IMR-90 (cell line): ENCODE data around the gene SCAF4. TPM values are rescaled to one million over a fixed set of nuclear protein-coding genes. Genes with fewer than 3 reads are reported as not detected.
A peak's percentile ranks its signal among the peaks of the same experiment; 100 is the strongest.

Experiments used
- ATAC-seq: fragments of 200-7000 bp; cut with Tn5 transposase; 2 replicates; pipeline ENCODE4 v1.9.1; 2020; ENCODE audit warnings: low read depth, mild to moderate bottlenecking, moderate library complexity
- BruUV-seq: library from RNA; stranded (reverse); fragments of 400-500 nt; replicated peaks from 2 replicates; lab custom pipeline; 2021; lab: Mats Ljungman, UMichigan
- CTCF ChIA-PET: fragments of 300-600 bp; formaldehyde crosslinking; extraction: SDS; loops from one replicate; lab custom pipeline; 2021; ENCODE audit warnings: antibody characterized with exemption; lab: Yijun Ruan, JAX
- POLR2A ChIA-PET: fragments of 300-600 bp; sonication (Branson Sonifier 250); formaldehyde crosslinking; loops from one replicate; lab custom pipeline; 2022; ENCODE audit warnings: antibody characterized with exemption; ENCODE audit not compliant: unreplicated experiment; lab: Charles Lee
- DNase-seq: peaks from one replicate; pipeline ENCODE4 v3.0.0; 2013
- H2AFZ ChIP-seq: replicated peaks from 2 replicates; pipeline ENCODE3; 2013; ENCODE audit warnings: low read length, mild to moderate bottlenecking; ENCODE audit not compliant: poor library complexity
- H2AK5ac ChIP-seq: 2 replicates; pipeline ENCODE4 v1.6.1; 2013; ENCODE audit warnings: low read depth, low read length, inconsistent platforms
- H2AK9ac ChIP-seq: replicated peaks from 2 replicates; pipeline ENCODE3; 2013; ENCODE audit warnings: mild to moderate bottlenecking, low read depth, low read length, moderate library complexity; ENCODE audit not compliant: poor library complexity
- H2BK120ac ChIP-seq: 2 replicates; pipeline ENCODE4 v1.6.1; 2013; ENCODE audit warnings: low read depth, low read length, inconsistent platforms
- H2BK15ac ChIP-seq: 3 replicates; pipeline ENCODE4 v1.6.1; 2013; ENCODE audit warnings: low read depth, low read length, inconsistent platforms
- H2BK20ac ChIP-seq: 2 replicates; pipeline ENCODE4 v1.6.1; 2013; ENCODE audit warnings: low read depth, mild to moderate bottlenecking, inconsistent platforms, low read length, moderate library complexity
- H2BK5ac ChIP-seq: 2 replicates; pipeline ENCODE4 v1.6.1; 2013; ENCODE audit warnings: mild to moderate bottlenecking, low read depth, low read length, inconsistent platforms; ENCODE audit not compliant: poor library complexity, severe bottlenecking
- H3K14ac ChIP-seq: replicated peaks from 2 replicates; pipeline ENCODE4 v1.6.1; 2013; ENCODE audit warnings: low read depth, low read length, inconsistent platforms
- H3K18ac ChIP-seq: 2 replicates; pipeline ENCODE4 v1.6.1; 2013; ENCODE audit warnings: low read depth, low read length, control low read depth
- H3K23ac ChIP-seq: 2 replicates; pipeline ENCODE4 v1.6.1; 2013; ENCODE audit warnings: low read depth, low read length, inconsistent platforms
- H3K27ac ChIP-seq: 2 replicates; pipeline ENCODE4 v1.5.1; 2013; ENCODE audit warnings: mild to moderate bottlenecking, control low read depth, low read length; ENCODE audit not compliant: insufficient read depth
- H3K27me3 ChIP-seq: 2 replicates; pipeline ENCODE4 v1.6.1; 2013; ENCODE audit warnings: low read length; ENCODE audit not compliant: control insufficient read depth, insufficient read depth
- H3K36me3 ChIP-seq: 2 replicates; pipeline ENCODE4 v1.6.1; 2013; ENCODE audit warnings: low read length, mixed read lengths; ENCODE audit not compliant: control insufficient read depth, insufficient read depth
- H3K4ac ChIP-seq: 2 replicates; pipeline ENCODE4 v1.6.1; 2013; ENCODE audit warnings: low read depth, low read length, inconsistent platforms
- H3K4me1 ChIP-seq: 2 replicates; pipeline ENCODE4 v1.6.1; 2013; ENCODE audit warnings: low read length, mixed read lengths; ENCODE audit not compliant: control insufficient read depth, insufficient read depth
- H3K4me2 ChIP-seq: 2 replicates; pipeline ENCODE4 v1.6.1; 2013; ENCODE audit warnings: low read depth, mild to moderate bottlenecking, control low read depth, low read length, moderate library complexity
- H3K4me3 ChIP-seq: 2 replicates; pipeline ENCODE4 v1.5.1; 2013; ENCODE audit warnings: low read depth, mild to moderate bottlenecking, control low read depth, low read length, moderate library complexity; ENCODE audit not compliant: insufficient read depth
- H3K56ac ChIP-seq: 2 replicates; pipeline ENCODE4 v1.6.1; 2013; ENCODE audit warnings: low read length, inconsistent platforms; ENCODE audit not compliant: insufficient read depth; ENCODE audit errors: extremely low read depth
- H3K79me1 ChIP-seq, 2 experiments: 2 replicates each; pipeline ENCODE4 v1.6.1; 2013; ENCODE audit warnings: low read length in 2 of 2, inconsistent platforms in 1 of 2, low read depth in 1 of 2
- H3K9ac ChIP-seq: 2 replicates; pipeline ENCODE4 v1.6.1; 2013; ENCODE audit warnings: low read depth, low read length, control low read depth
- H3K9me1 ChIP-seq: 2 replicates; pipeline ENCODE4 v1.6.1; 2013; ENCODE audit warnings: low read length, inconsistent platforms; ENCODE audit not compliant: insufficient read depth
- H3K9me3 ChIP-seq: 2 replicates; pipeline ENCODE4 v1.6.1; 2013; ENCODE audit warnings: low read length; ENCODE audit not compliant: control insufficient read depth, insufficient read depth
- H4K20me1 ChIP-seq: 2 replicates; pipeline ENCODE4 v1.6.1; 2013; ENCODE audit warnings: low read length, inconsistent platforms; ENCODE audit not compliant: insufficient read depth
- H4K5ac ChIP-seq: 2 replicates; pipeline ENCODE4 v1.6.1; 2013; ENCODE audit warnings: mild to moderate bottlenecking, low read depth, low read length, control low read depth
- H4K8ac ChIP-seq, 2 experiments: 2 replicates each; pipeline ENCODE4 v1.6.1; 2013; ENCODE audit warnings: low read depth in 2 of 2, low read length in 2 of 2, control low read depth in 1 of 2, inconsistent platforms in 1 of 2
- H4K91ac ChIP-seq: 2 replicates; pipeline ENCODE4 v1.6.1; 2013; ENCODE audit warnings: low read depth, low read length, inconsistent platforms; ENCODE audit not compliant: insufficient read depth
- CEBPB ChIP-seq: IDR thresholded peaks from 2 replicates; pipeline ENCODE4 v1.6.1; 2012; ENCODE audit warnings: low read depth, low read length, improper control_type of control experiment
- CHD1 ChIP-seq: IDR thresholded peaks from 2 replicates; pipeline ENCODE4 v1.6.1; 2012; ENCODE audit warnings: low read depth, low read length, improper control_type of control experiment
- CTCF ChIP-seq: conservative IDR thresholded peaks from 2 replicates; pipeline ENCODE4 v1.5.1; 2012; ENCODE audit warnings: mild to moderate bottlenecking, low read depth, low read length, improper control_type of control experiment
- FOS ChIP-seq: fragments of 150-350 bp; IDR thresholded peaks from 2 replicates; pipeline ENCODE4 v1.6.1; 2016; ENCODE audit warnings: low read depth, low read length
- MAFK ChIP-seq: IDR thresholded peaks from 2 replicates; pipeline ENCODE4 v1.6.1; 2012; ENCODE audit warnings: low read depth, low read length, improper control_type of control experiment
- MAZ ChIP-seq: IDR thresholded peaks from 2 replicates; pipeline ENCODE4 v1.6.1; 2012; ENCODE audit warnings: low read depth, mild to moderate bottlenecking, low read length, improper control_type of control experiment, moderate library complexity, borderline replicate concordance
- MXI1 ChIP-seq: IDR thresholded peaks from 2 replicates; pipeline ENCODE4 v1.6.1; 2012; ENCODE audit warnings: low read depth, mild to moderate bottlenecking, low read length, moderate library complexity, borderline replicate concordance
- NFE2L2 ChIP-seq: fragments of 150-350 bp; IDR thresholded peaks from 2 replicates; pipeline ENCODE4 v1.6.1; 2016; ENCODE audit warnings: low read depth, mild to moderate bottlenecking, low read length
- POLR2A ChIP-seq: IDR thresholded peaks from 2 replicates; pipeline ENCODE4 v1.6.1; 2012; ENCODE audit warnings: mild to moderate bottlenecking, low read depth, low read length
- RAD21 ChIP-seq: IDR thresholded peaks from 2 replicates; pipeline ENCODE4 v1.6.1; 2012; ENCODE audit warnings: low read length, improper control_type of control experiment
- RCOR1 ChIP-seq: IDR thresholded peaks from 2 replicates; pipeline ENCODE4 v1.6.1; 2012; ENCODE audit warnings: mild to moderate bottlenecking, low read length, improper control_type of control experiment; ENCODE audit not compliant: insufficient replicate concordance
- RFX5 ChIP-seq: IDR thresholded peaks from 2 replicates; pipeline ENCODE4 v1.8.0; 2012; ENCODE audit warnings: low read depth, mild to moderate bottlenecking, low read length, moderate library complexity
- SMC3 ChIP-seq: fragments of 150-350 bp; IDR thresholded peaks from 2 replicates; pipeline ENCODE4 v1.6.1; 2016; ENCODE audit warnings: low read depth, mild to moderate bottlenecking, antibody characterized with exemption, low read length, moderate library complexity
- WGBS, 2 experiments: methylation state at CpG; one replicate each; pipeline versions ENCODE4 v1.1.5 to v1.1.7; 2013; ENCODE audit warnings: missing lambda C conversion rate in 2 of 2; ENCODE audit not compliant: insufficient read length in 1 of 2; ENCODE audit errors: extremely low coverage in 2 of 2; 5-methylcytosine and 5-hydroxymethylcytosine counted together
- dilution Hi-C: fragments of 300-500 bp; cut with HindIII; formaldehyde crosslinking; loops from one replicate; pipeline ENCODE4 v1.14.3; 2018; ENCODE audit warnings: low sequenced_read_pairs; ENCODE audit not compliant: unreplicated experiment
- in situ Hi-C: fragments of 300-500 bp; cut with MboI; formaldehyde crosslinking; loops from 3 replicates; pipeline ENCODE4 v1.14.3; 2019; ENCODE audit warnings: low sequenced_read_pairs, inconsistent platforms, mixed read lengths
- intact Hi-C: fragments of 100-400 bp; cut with micrococcal nuclease; formaldehyde crosslinking; loops from 2 replicates; pipeline ENCODE4 v1.10.0; 2022
- polyA plus RNA-seq, 3 experiments: library from polyadenylated mRNA; depleted of rRNA; stranded (reverse); fragments of >200 nt; gene quantifications; 2 replicates each; pipeline ENCODE4 v1.2.3, GENCODE V29; 2012; ENCODE audit warnings: low replicate concordance in 1 of 3
- total RNA-seq: library from RNA; depleted of rRNA; stranded (reverse); fragments of >200 nt; gene quantifications from 2 replicates; pipeline ENCODE4 v1.2.3, GENCODE V29; 2012
- TF ChIP-seq, protein P1 (sequence below): fragments of 150-350 bp; IDR thresholded peaks from 2 replicates; pipeline ENCODE4 v1.6.1; 2016; ENCODE audit warnings: low read depth, mild to moderate bottlenecking, low read length, moderate library complexity, borderline replicate concordance
- TF ChIP-seq, protein P2 (sequence below): fragments of 150-350 bp; IDR thresholded peaks from 2 replicates; pipeline ENCODE4 v1.6.1; 2017; ENCODE audit warnings: mild to moderate bottlenecking, antibody characterized with exemption, low read length, low read depth

SCAF4 gene
- total and polyA plus RNA-seq, 2 of the 4 experiments (the other 2 are of a cell fraction), result 2.7 to 12.1 TPM

- H2BK120ac ChIP-seq, result no peak overlapping the region
- ATAC-seq, result no peak
- H2BK15ac ChIP-seq, result no peak overlapping the region
- no peak overlapping the region for H2AK9ac ChIP-seq
- no peaks in the 10 kb centered on the region for H3K27me3 ChIP-seq
- no peak overlapping the region for H3K23ac ChIP-seq
- no peak overlapping the region for H3K27ac ChIP-seq
- H3K4ac ChIP-seq, result no peak overlapping the region
- H3K14ac ChIP-seq, result no peak overlapping the region
- H4K91ac ChIP-seq, result no peak overlapping the region
- peaks cover 61% of the 10 kb centered on the region for H4K20me1 ChIP-seq
- H3K9ac ChIP-seq, result no peak overlapping the region
- H2BK5ac ChIP-seq, result no peak overlapping the region
- H3K9me3 ChIP-seq, result no peaks in the 10 kb centered on the region
- dilution Hi-C loops (no loop called here), intact Hi-C loops (loop anchor here (2.0 to 5.0 kb wide), 2 partner anchors 15 to 528 kb away; no protein-coding TSS in a partner anchor), in situ Hi-C loops (no loop called here)
- H2AFZ ChIP-seq, result no peak overlapping the region
- TSS peak; percentile 51 for BruUV-seq
- H2AK5ac ChIP-seq, result no peak overlapping the region
- H3K18ac ChIP-seq, result no peak overlapping the region
- CTCF ChIA-PET, result interaction anchor here (1.3 kb wide), 1 partner anchor 56 kb away, joined by 3 read pairs; no protein-coding TSS in a partner anchor
- H3K4me3 ChIP-seq, result peak overlapping the region; percentile 92
- no peak overlapping the region for H4K5ac ChIP-seq
- H3K79me1 ChIP-seq, result peaks cover 3 to 22% of the 10 kb centered on the region in 2 experiments; a peak in 2 of 4 replicates
- POLR2A ChIA-PET, result interaction anchor here (0.5 to 0.6 kb wide), 3 partner anchors 7 to 435 kb away, joined by 3 to 4 read pairs (median 3); no protein-coding TSS in a partner anchor
- peaks cover 10% of the 10 kb centered on the region for H3K9me1 ChIP-seq
- peaks cover 1% of the 10 kb centered on the region for H3K36me3 ChIP-seq
- H2BK20ac ChIP-seq, result no peak overlapping the region
- H3K4me2 ChIP-seq, result peak overlapping the region; percentile 98
- no peak overlapping the region for H3K56ac ChIP-seq
- WGBS, 2 experiments, result 100% methylated on average over 1 of the region's 4 CpGs; no CpG with 5 or more reads in 1 of the 2 experiments
- H3K4me1 ChIP-seq, result peaks cover 16% of the 10 kb centered on the region
- no peak for DNase-seq
- no peak overlapping the region for H4K8ac ChIP-seq
- TF ChIP-seq NFE2L2 (no peak), CTCF (no peak), MAZ (no peak), FOS (no peak), POLR2A (no peak), RFX5 (no peak), CEBPB (no peak), MXI1 (no peak), SMC3 (no peak), CHD1 (no peak), RCOR1 (no peak), RAD21 (no peak), MAFK (no peak)
- TF ChIP-seq, protein P1, sequence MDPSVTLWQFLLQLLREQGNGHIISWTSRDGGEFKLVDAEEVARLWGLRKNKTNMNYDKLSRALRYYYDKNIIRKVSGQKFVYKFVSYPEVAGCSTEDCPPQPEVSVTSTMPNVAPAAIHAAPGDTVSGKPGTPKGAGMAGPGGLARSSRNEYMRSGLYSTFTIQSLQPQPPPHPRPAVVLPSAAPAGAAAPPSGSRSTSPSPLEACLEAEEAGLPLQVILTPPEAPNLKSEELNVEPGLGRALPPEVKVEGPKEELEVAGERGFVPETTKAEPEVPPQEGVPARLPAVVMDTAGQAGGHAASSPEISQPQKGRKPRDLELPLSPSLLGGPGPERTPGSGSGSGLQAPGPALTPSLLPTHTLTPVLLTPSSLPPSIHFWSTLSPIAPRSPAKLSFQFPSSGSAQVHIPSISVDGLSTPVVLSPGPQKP, result no peak
- TF ChIP-seq, protein P2, sequence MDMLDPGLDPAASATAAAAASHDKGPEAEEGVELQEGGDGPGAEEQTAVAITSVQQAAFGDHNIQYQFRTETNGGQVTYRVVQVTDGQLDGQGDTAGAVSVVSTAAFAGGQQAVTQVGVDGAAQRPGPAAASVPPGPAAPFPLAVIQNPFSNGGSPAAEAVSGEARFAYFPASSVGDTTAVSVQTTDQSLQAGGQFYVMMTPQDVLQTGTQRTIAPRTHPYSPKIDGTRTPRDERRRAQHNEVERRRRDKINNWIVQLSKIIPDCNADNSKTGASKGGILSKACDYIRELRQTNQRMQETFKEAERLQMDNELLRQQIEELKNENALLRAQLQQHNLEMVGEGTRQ, result no peak
Observed at GRCh38 chr21:31729622-31730343, 2.1 kb downstream of the SCAF4 start.
